Fibroblast of the conjunctiva (primary cell): ENCODE results near the gene ZBTB21.
"Not testable (repeated sequence)": the region's sequence is repeated elsewhere in the genome, so short reads cannot be mapped to it uniquely, and the experiment has no call there.

Source experiments
- DNase-seq: peaks from one replicate; pipeline ENCODE4 v3.0.0-alpha.2; 2010; ENCODE audit warnings: low read depth

Gene ZBTB21

GRCh38 chr21:42019101-42019605, 9.0 kb upstream of the ZBTB21 start:
- no peak for DNase-seq

- no peak for DNase-seq
Measured at GRCh38 chr21:42017022-42017421, 6.9 kb upstream of the ZBTB21 start.

GRCh38 chr21:42016364-42016985, 6.3 kb upstream of the ZBTB21 start:
- DNase-seq: no peak

- DNase-seq: no peak
Measured at GRCh38 chr21:42013931-42014330, 3.8 kb upstream of the ZBTB21 start.

- no peak for DNase-seq
Measured at GRCh38 chr21:42013376-42013775, 3.2 kb upstream of the ZBTB21 start.

- no peak for DNase-seq
Measured at GRCh38 chr21:42012763-42013329, 2.7 kb upstream of the ZBTB21 start.

- DNase-seq: no peak
Measured at GRCh38 chr21:42012344-42012743, 2.2 kb upstream of the ZBTB21 start.

- no peak for DNase-seq
Measured at GRCh38 chr21:42010507-42011495, 641 bp upstream of the ZBTB21 start.

- DNase-seq: no peak
Measured at GRCh38 chr21:42009018-42009830, 936 bp downstream of the ZBTB21 start.

GRCh38 chr21:42007356-42007940, 2.7 kb downstream of the ZBTB21 start:
- no peak for DNase-seq

GRCh38 chr21:42006765-42007164, 3.4 kb downstream of the ZBTB21 start:
- no peak for DNase-seq

GRCh38 chr21:42004406-42005199, 5.6 kb downstream of the ZBTB21 start:
- no peak for DNase-seq

GRCh38 chr21:42003051-42003461, 7.1 kb downstream of the ZBTB21 start:
- no peak for DNase-seq

- peak; percentile 63 for DNase-seq
Measured at GRCh38 chr21:42002421-42002958, 7.7 kb downstream of the ZBTB21 start.

- no peak for DNase-seq
Measured at GRCh38 chr21:42001781-42002180, 8.4 kb downstream of the ZBTB21 start.

GRCh38 chr21:42000908-42001307, 9.3 kb downstream of the ZBTB21 start:
- DNase-seq: no peak

GRCh38 chr21:41997657-41998056, 12.5 kb downstream of the ZBTB21 start:
- DNase-seq: no peak

- DNase-seq: no peak
Measured at GRCh38 chr21:41995577-41995976, 14.6 kb downstream of the ZBTB21 start.

GRCh38 chr21:41994613-41995012, 15.5 kb downstream of the ZBTB21 start:
- not testable (repeated sequence) for DNase-seq

GRCh38 chr21:41993744-41994143, 16.4 kb downstream of the ZBTB21 start:
- peak; percentile 64 for DNase-seq
